H9 (cell line): ENCODE data around the gene ZFP36. TPM values are rescaled to one million over a fixed set of nuclear protein-coding genes. Genes with fewer than 3 reads are reported as not detected.

Experiments
- DNase-seq: peaks from one replicate; pipeline ENCODE4 v3.0.0-alpha.2; 2017
- H2AFZ ChIP-seq: one replicate; pipeline ENCODE4 v1.6.1; 2013; ENCODE audit warnings: mild to moderate bottlenecking, low read length, control low read depth, moderate library complexity
- H2AK5ac ChIP-seq: 2 replicates; pipeline ENCODE4 v1.6.1; 2013; ENCODE audit warnings: low read length, control low read depth, mixed read lengths; ENCODE audit not compliant: insufficient read length
- H2BK120ac ChIP-seq: one replicate; pipeline ENCODE4 v1.6.1; 2013; ENCODE audit warnings: low read depth, mild to moderate bottlenecking, low read length, control low read depth, inconsistent platforms; ENCODE audit not compliant: poor library complexity, severe bottlenecking
- H2BK12ac ChIP-seq: 2 replicates; pipeline ENCODE4 v1.6.1; 2013; ENCODE audit warnings: low read length, control low read depth, mixed read lengths, low read depth; ENCODE audit not compliant: insufficient read length
- H2BK15ac ChIP-seq: 2 replicates; pipeline ENCODE4 v1.6.1; 2013; ENCODE audit warnings: low read depth, low read length, control low read depth
- H2BK20ac ChIP-seq: one replicate; pipeline ENCODE4 v1.6.1; 2013; ENCODE audit warnings: low read depth, mild to moderate bottlenecking, low read length, control low read depth, inconsistent platforms; ENCODE audit not compliant: poor library complexity, severe bottlenecking
- H2BK5ac ChIP-seq: 2 replicates; pipeline ENCODE4 v1.6.1; 2013; ENCODE audit warnings: low read length, control low read depth, mixed read lengths; ENCODE audit not compliant: insufficient read length
- H3K14ac ChIP-seq: 2 replicates; pipeline ENCODE4 v1.6.1; 2013; ENCODE audit warnings: low read length, control low read depth; ENCODE audit not compliant: insufficient read depth
- H3K18ac ChIP-seq: 2 replicates; pipeline ENCODE4 v1.6.1; 2013; ENCODE audit warnings: low read depth, mild to moderate bottlenecking, mixed read lengths, low read length, control low read depth; ENCODE audit not compliant: insufficient read length
- H3K23ac ChIP-seq: 2 replicates; pipeline ENCODE4 v1.6.1; 2013; ENCODE audit warnings: low read length, control low read depth, mixed read lengths, low read depth; ENCODE audit not compliant: insufficient read length
- H3K23me2 ChIP-seq: 2 replicates; pipeline ENCODE4 v1.6.1; 2013; ENCODE audit warnings: low read depth, mild to moderate bottlenecking, mixed read lengths, low read length, control low read depth; ENCODE audit not compliant: insufficient read length, poor library complexity, severe bottlenecking
- H3K27ac ChIP-seq: 2 replicates; pipeline ENCODE4 v1.5.1; 2013; ENCODE audit warnings: low read length, control low read depth, mixed read lengths, low read depth; ENCODE audit not compliant: insufficient read length
- H3K27me3 ChIP-seq: 2 replicates; pipeline ENCODE4 v1.6.1; 2013; ENCODE audit warnings: low read length, control low read depth, inconsistent platforms; ENCODE audit not compliant: insufficient read depth
- H3K4ac ChIP-seq: 2 replicates; pipeline ENCODE4 v1.6.1; 2013; ENCODE audit warnings: low read depth, mild to moderate bottlenecking, control low read depth, inconsistent platforms, low read length, moderate library complexity
- H3K4me1 ChIP-seq: 2 replicates; pipeline ENCODE4 v1.6.1; 2013; ENCODE audit warnings: low read length, control low read depth, inconsistent platforms; ENCODE audit not compliant: insufficient read depth
- H3K4me2 ChIP-seq: 2 replicates; pipeline ENCODE4 v1.6.1; 2013; ENCODE audit warnings: low read length, control low read depth, mixed read lengths; ENCODE audit not compliant: insufficient read length, insufficient read depth
- H3K56ac ChIP-seq: 2 replicates; pipeline ENCODE4 v1.6.1; 2013; ENCODE audit warnings: low read depth, mild to moderate bottlenecking, mixed read lengths, low read length, control low read depth; ENCODE audit not compliant: insufficient read length
- H3K79me1 ChIP-seq: 2 replicates; pipeline ENCODE4 v1.6.1; 2013; ENCODE audit warnings: low read depth, mild to moderate bottlenecking, moderate library complexity, low read length, control low read depth, inconsistent platforms; ENCODE audit not compliant: insufficient read depth, poor library complexity, severe bottlenecking
- H3K79me2 ChIP-seq: 2 replicates; pipeline ENCODE4 v1.6.1; 2013; ENCODE audit warnings: low read length, control low read depth, inconsistent platforms; ENCODE audit not compliant: insufficient read depth
- H3K9ac ChIP-seq: 2 replicates; pipeline ENCODE4 v1.6.1; 2013; ENCODE audit warnings: low read length, control low read depth, mixed read lengths; ENCODE audit not compliant: insufficient read length; ENCODE audit errors: extremely low read depth
- H3K9me3 ChIP-seq: one replicate; pipeline ENCODE4 v1.6.1; 2013; ENCODE audit warnings: low read depth, low read length, inconsistent platforms; ENCODE audit not compliant: control insufficient read depth
- H3T11ph ChIP-seq: one replicate; pipeline ENCODE4 v1.6.1; 2013; ENCODE audit warnings: mild to moderate bottlenecking, low read length, control low read depth, inconsistent platforms
- H4K20me1 ChIP-seq: one replicate; pipeline ENCODE4 v1.6.1; 2013; ENCODE audit not compliant: control insufficient read depth, insufficient read length, insufficient read depth
- H4K5ac ChIP-seq: 2 replicates; pipeline ENCODE4 v1.6.1; 2013; ENCODE audit warnings: low read depth, mild to moderate bottlenecking, mixed read lengths, low read length, control low read depth; ENCODE audit not compliant: insufficient read length
- H4K8ac ChIP-seq: replicated peaks from 2 replicates; pipeline ENCODE4 v1.6.1; 2013; ENCODE audit warnings: low read length, control low read depth, mixed read lengths, low read depth; ENCODE audit not compliant: insufficient read length
- H4K91ac ChIP-seq: 2 replicates; pipeline ENCODE4 v1.6.1; 2013; ENCODE audit warnings: low read depth, mild to moderate bottlenecking, moderate library complexity, mixed read lengths, low read length, control low read depth; ENCODE audit not compliant: insufficient read length
- H3K27ac Mint-ChIP-seq, 3 experiments: 2 replicates in 2 of 3; 3 replicates in 1 of 3; pipeline ENCODE4 v1.8.0; 2020 to 2021; ENCODE audit warnings: mixed read lengths in 3 of 3, mild to moderate bottlenecking in 1 of 3, moderate library complexity in 1 of 3
- H3K27me3 Mint-ChIP-seq: 2 replicates; pipeline ENCODE4 v1.8.0; 2021; ENCODE audit warnings: low read depth, mild to moderate bottlenecking, moderate library complexity, mixed read lengths
- H3K36me3 Mint-ChIP-seq, 3 experiments: 2 replicates in 2 of 3; 3 replicates in 1 of 3; pipeline ENCODE4 v1.8.0; 2020 to 2021; ENCODE audit warnings: low read depth in 3 of 3, mixed read lengths in 3 of 3; ENCODE audit not compliant: insufficient read depth in 1 of 3
- H3K4me1 Mint-ChIP-seq, 2 experiments: 2 replicates each; pipeline ENCODE4 v1.8.0; 2020; ENCODE audit warnings: mixed read lengths in 2 of 2
- H3K4me3 Mint-ChIP-seq, 2 experiments: 2 replicates in 1 of 2; 3 replicates in 1 of 2; pipeline ENCODE4 v1.8.0; 2020 to 2021; ENCODE audit warnings: mild to moderate bottlenecking in 2 of 2, mixed read lengths in 2 of 2, moderate library complexity in 1 of 2
- H3K9me3 Mint-ChIP-seq, 2 experiments: 2 replicates in 1 of 2; 3 replicates in 1 of 2; pipeline ENCODE4 v1.8.0; 2020; ENCODE audit warnings: mild to moderate bottlenecking in 2 of 2, mixed read lengths in 2 of 2, moderate library complexity in 1 of 2
- CTCF ChIP-seq: fragments of 200-600 bp; sonication (generic); conservative IDR thresholded peaks from 3 replicates; pipeline ENCODE4 v1.8.0; 2021; ENCODE audit warnings: antibody characterized with exemption, mild to moderate bottlenecking
- WGBS: extraction: QIAGEN DNeasy Blood & Tissue Kit; methylation state at CpG from one replicate; pipeline ENCODE4 v1.1.7; 2013; ENCODE audit warnings: missing lambda C conversion rate, low lambda C conversion rate, mixed read lengths; ENCODE audit not compliant: insufficient read length; ENCODE audit errors: extremely low coverage; 5-methylcytosine and 5-hydroxymethylcytosine counted together
- total RNA-seq: library from RNA; stranded (reverse); gene quantifications from 2 replicates; pipeline ENCODE4 v1.2.1, GENCODE V29; 2021

Gene ZFP36
- total RNA-seq, 1 experiment from 2014 or later, result 14.6 TPM

GRCh38 chr19:39438270-39438934 lies 31.8 kb downstream of the ZFP36 start:
- Histone ChIP-seq H4K5ac (no peak overlapping the region), H4K8ac (no peak overlapping the region), H3K56ac (no peak overlapping the region), H2BK12ac (no peak overlapping the region), H2BK20ac (no peak overlapping the region), H4K91ac (no peak overlapping the region), H2AK5ac (no peak overlapping the region), H3K23ac (no peak overlapping the region), H3K14ac (no peak overlapping the region), H3K27ac (no peak overlapping the region), H4K20me1 (no peaks in the 10 kb centered on the region), H3K79me2 (peaks cover 6% of the 10 kb centered on the region; the same call in 1 of the 2 replicates), H2AFZ (no peak overlapping the region), H3K4me2 (no peak overlapping the region), H2BK15ac (no peak overlapping the region), H3K4ac (no peak overlapping the region), H3K9me3 (no peaks in the 10 kb centered on the region), H2BK120ac (no peak overlapping the region), H2BK5ac (no peak overlapping the region), H3K79me1 (peaks cover 9% of the 10 kb centered on the region), H3K23me2 (peaks cover 10% of the 10 kb centered on the region), H3K9ac (no peak overlapping the region), H3K18ac (no peak overlapping the region), H3K27me3 (no peaks in the 10 kb centered on the region), H3T11ph (no peak overlapping the region), H3K4me1 (no peaks in the 10 kb centered on the region)
- H3K36me3 Mint-ChIP-seq, result peaks cover 22 to 27% (median 24%) of the 10 kb centered on the region in 3 experiments
- peaks cover 0 to 7% of the 10 kb centered on the region in 2 experiments; a peak in 2 of 5 replicates for H3K9me3 Mint-ChIP-seq
- H3K27ac Mint-ChIP-seq, result no peak overlapping the region
- H3K4me1 Mint-ChIP-seq, result peaks cover 21 to 37% of the 10 kb centered on the region in 2 experiments
- H3K4me3 Mint-ChIP-seq, result no peak overlapping the region
- no peak for DNase-seq
- WGBS, result no CpG with 5 or more reads among the region's 9 CpGs
- H3K27me3 Mint-ChIP-seq, result peaks cover 9% of the 10 kb centered on the region
- no peak for TF ChIP-seq CTCF
